ENCODE measurements around the gene WAPL. TPM values are rescaled to one million over a fixed set of nuclear protein-coding genes. Genes with fewer than 3 reads are reported as not detected.

Gene WAPL
- total and polyA plus RNA-seq, 8 donors: 11.7 to 100 (median 21.1) TPM

- no peak for DNase-seq
- Histone ChIP-seq H3K27ac (no peak overlapping the region), H3K4me3 (no peak overlapping the region), H3K4me1 (peaks cover 7 to 43% (median 32%) of the 10 kb centered on the region in 4 donors), H3K36me3 (peaks cover 6 to 89% (median 70%) of the 10 kb centered on the region in 4 donors), H3K27me3 (no peaks in the 10 kb centered on the region), H3K9me3 (no peaks in the 10 kb centered on the region)
- intact Hi-C loops (cut with DNase I; ENCODE audit: low total_unique reads): no loop called here
- WGBS, 5 donors: 85 to 93% (median 88%) methylated on average over 3 of the region's 3 CpGs
- TF ChIP-seq POLR2AphosphoS5 (IDR thresholded peaks at IDR 0.05) (no peak), POLR2A (IDR thresholded peaks at IDR 0.05) (no peak), EP300 (IDR thresholded peaks at IDR 0.05) (no peak)
- TF ChIP-seq, protein P1, sequence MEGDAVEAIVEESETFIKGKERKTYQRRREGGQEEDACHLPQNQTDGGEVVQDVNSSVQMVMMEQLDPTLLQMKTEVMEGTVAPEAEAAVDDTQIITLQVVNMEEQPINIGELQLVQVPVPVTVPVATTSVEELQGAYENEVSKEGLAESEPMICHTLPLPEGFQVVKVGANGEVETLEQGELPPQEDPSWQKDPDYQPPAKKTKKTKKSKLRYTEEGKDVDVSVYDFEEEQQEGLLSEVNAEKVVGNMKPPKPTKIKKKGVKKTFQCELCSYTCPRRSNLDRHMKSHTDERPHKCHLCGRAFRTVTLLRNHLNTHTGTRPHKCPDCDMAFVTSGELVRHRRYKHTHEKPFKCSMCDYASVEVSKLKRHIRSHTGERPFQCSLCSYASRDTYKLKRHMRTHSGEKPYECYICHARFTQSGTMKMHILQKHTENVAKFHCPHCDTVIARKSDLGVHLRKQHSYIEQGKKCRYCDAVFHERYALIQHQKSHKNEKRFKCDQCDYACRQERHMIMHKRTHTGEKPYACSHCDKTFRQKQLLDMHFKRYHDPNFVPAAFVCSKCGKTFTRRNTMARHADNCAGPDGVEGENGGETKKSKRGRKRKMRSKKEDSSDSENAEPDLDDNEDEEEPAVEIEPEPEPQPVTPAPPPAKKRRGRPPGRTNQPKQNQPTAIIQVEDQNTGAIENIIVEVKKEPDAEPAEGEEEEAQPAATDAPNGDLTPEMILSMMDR (IDR thresholded peaks at IDR 0.05): no peak
Observed at GRCh38 chr10:86497621-86498020, 24.0 kb downstream of the WAPL start.

- no peaks in the 10 kb centered on the region for H3K4me1 ChIP-seq
Observed at GRCh38 chr10:86489960-86490612, 31.5 kb downstream of the WAPL start.

DNA sequence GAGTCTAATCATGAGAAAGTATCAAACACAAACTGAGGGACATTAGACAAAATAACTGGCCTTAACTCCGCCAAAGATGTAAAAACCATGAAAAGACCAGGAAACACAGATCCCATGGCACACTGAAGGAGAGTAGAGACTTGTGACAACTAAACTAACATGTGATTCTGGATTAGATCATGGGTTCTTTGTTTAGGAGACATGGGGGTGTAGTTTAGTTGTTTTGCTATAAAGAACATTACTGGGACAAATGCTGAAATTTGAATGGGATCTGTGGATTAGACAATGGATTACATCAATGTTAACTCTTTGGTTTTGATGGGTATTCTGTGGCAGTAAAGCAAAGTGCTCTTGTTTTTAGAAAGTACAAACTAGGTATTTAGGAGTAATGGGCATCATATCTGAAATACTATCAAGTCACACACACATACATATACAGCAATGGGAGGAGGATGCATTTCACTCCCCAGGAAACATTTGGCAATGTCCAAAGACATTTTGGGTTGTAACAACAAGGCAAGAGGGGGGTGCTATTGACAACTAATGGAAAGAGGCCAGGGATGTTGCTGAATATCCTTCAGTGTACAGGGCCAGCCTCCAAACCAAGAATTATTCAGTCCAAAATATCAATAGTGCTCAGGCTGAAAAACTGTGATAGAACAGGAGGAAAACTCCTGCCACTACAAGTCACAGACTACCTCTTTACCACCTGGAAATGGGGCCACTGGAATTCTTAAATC is 32.4 kb downstream of the WAPL start:
- Histone ChIP-seq H3K4me1 (no peaks in the 10 kb centered on the region), H3K27me3 (no peaks in the 10 kb centered on the region), H3K27ac (no peak overlapping the region), H3K9me3 (no peaks in the 10 kb centered on the region), H3K36me3 (peaks cover 5 to 77% (median 71%) of the 10 kb centered on the region in 4 donors), H3K4me3 (no peak overlapping the region)
- TF ChIP-seq POLR2AphosphoS5 (IDR thresholded peaks at IDR 0.05) (no peak), EP300 (IDR thresholded peaks at IDR 0.05) (no peak), POLR2A (IDR thresholded peaks at IDR 0.05) (no peak)
- TF ChIP-seq, protein P1 (IDR thresholded peaks at IDR 0.05): no peak
- intact Hi-C loops (cut with DNase I; ENCODE audit: low total_unique reads): no loop called here
- no peak for DNase-seq
- 92 to 100% (median 97%) methylated on average over 1 of the region's 1 CpG for WGBS, 5 donors

More at GRCh38 chr10:86489960-86490612, 31.5 kb downstream of the WAPL start:
- Histone ChIP-seq H3K36me3 (peaks cover 5 to 78% (median 68%) of the 10 kb centered on the region in 4 donors), H3K9me3 (no peaks in the 10 kb centered on the region), H3K27me3 (no peaks in the 10 kb centered on the region), H3K4me3 (no peak overlapping the region), H3K27ac (no peak overlapping the region)
- TF ChIP-seq POLR2AphosphoS5 (IDR thresholded peaks at IDR 0.05): no peak
- TF ChIP-seq POLR2A (IDR thresholded peaks at IDR 0.05): no peak
- no peak for TF ChIP-seq EP300 (IDR thresholded peaks at IDR 0.05)
- WGBS, 5 donors: 94 to 97% (median 96%) methylated on average over 8 of the region's 8 CpGs
- intact Hi-C loops (cut with DNase I; ENCODE audit: low total_unique reads): no loop called here
- no peak for DNase-seq

- intact Hi-C loops (cut with DNase I; ENCODE audit: low total_unique reads): no loop called here
- no peak for TF ChIP-seq EP300 (IDR thresholded peaks at IDR 0.05)
- no peak for TF ChIP-seq POLR2AphosphoS5 (IDR thresholded peaks at IDR 0.05)
- TF ChIP-seq, protein P1 (IDR thresholded peaks at IDR 0.05): no peak
- TF ChIP-seq POLR2A (IDR thresholded peaks at IDR 0.05): no peak
- Histone ChIP-seq H3K36me3 (peaks cover 5 to 77% (median 75%) of the 10 kb centered on the region in 4 donors), H3K27ac (no peak overlapping the region), H3K27me3 (no peaks in the 10 kb centered on the region), H3K4me1 (no peaks in the 10 kb centered on the region), H3K4me3 (no peak overlapping the region), H3K9me3 (no peaks in the 10 kb centered on the region)
- DNase-seq: no peak
- 79 to 87% (median 83%) methylated on average over 4 of the region's 4 CpGs for WGBS, 5 donors
Observed at GRCh38 chr10:86486856-86487255, 34.7 kb downstream of the WAPL start.
